ENCODE data around the gene ABTB1. TPM values are rescaled to one million over a fixed set of nuclear protein-coding genes. Genes with fewer than 3 reads are reported as not detected.
A peak's percentile ranks its signal among the peaks of the same experiment; 100 is the strongest.

ABTB1 gene
- total RNA-seq, 4 donors from 2014 or later, result 25.3 to 50.3 (median 35.8) TPM

GRCh38 chr3:127718245-127718915, 45.6 kb downstream of the ABTB1 start:
- Histone ChIP-seq H3K9me3 (no peaks in the 10 kb centered on the region), H3K27me3 (no peaks in the 10 kb centered on the region), H3K4me1 (peaks cover 0 to 71% (median 13%) of the 10 kb centered on the region in 3 donors), H3K27ac (peak overlapping the region in 1 of 4 donors; percentile 29), H3K36me3 (peaks cover 0 to 66% of the 10 kb centered on the region in 2 donors), H3K4me3 (no peak overlapping the region)
- ATAC-seq, result no peak
- WGBS, 2 donors (ENCODE audit: low coverage in 1 of 2), result 95% methylated on average over 6 of the region's 7 CpGs; no CpG with 5 or more reads in 1 of the 2 donors
- TF ChIP-seq EP300 (IDR thresholded peaks at IDR 0.05) (no peak), POLR2A (IDR thresholded peaks at IDR 0.05) (no peak), CTCF (IDR thresholded peaks at IDR 0.05) (no peak), POLR2AphosphoS5 (IDR thresholded peaks at IDR 0.05) (no peak)

- peaks cover 0 to 70% (median 16%) of the 10 kb centered on the region in 3 donors for H3K4me1 ChIP-seq
- peaks cover 0 to 65% of the 10 kb centered on the region in 2 donors for H3K36me3 ChIP-seq
- no peak overlapping the region for H3K4me3 ChIP-seq
- TF ChIP-seq CTCF (IDR thresholded peaks at IDR 0.05) (no peak), POLR2A (IDR thresholded peaks at IDR 0.05) (no peak), EP300 (IDR thresholded peaks at IDR 0.05) (no peak), POLR2AphosphoS5 (IDR thresholded peaks at IDR 0.05) (no peak)
- WGBS, 2 donors (ENCODE audit: low coverage in 1 of 2), result 60% methylated on average over 1 of the region's 3 CpGs; no CpG with 5 or more reads in 1 of the 2 donors
- no peaks in the 10 kb centered on the region for H3K9me3 ChIP-seq
- ATAC-seq, result no peak
- no peaks in the 10 kb centered on the region for H3K27me3 ChIP-seq
- H3K27ac ChIP-seq, result no peak overlapping the region
Observed at GRCh38 chr3:127718916-127719290, 46.2 kb downstream of the ABTB1 start.

GRCh38 chr3:127719369-127719768, 46.6 kb downstream of the ABTB1 start:
- 67 to 99% methylated on average over 1 to 8 of the region's 8 CpGs for WGBS, 2 donors (ENCODE audit: low coverage in 1 of 2)
- no peak overlapping the region for H3K27ac ChIP-seq
- no peak for TF ChIP-seq POLR2AphosphoS5 (IDR thresholded peaks at IDR 0.05)
- TF ChIP-seq CTCF (IDR thresholded peaks at IDR 0.05), result no peak
- no peak for TF ChIP-seq EP300 (IDR thresholded peaks at IDR 0.05)
- no peak for TF ChIP-seq POLR2A (IDR thresholded peaks at IDR 0.05)
- peaks cover 0 to 67% (median 16%) of the 10 kb centered on the region in 3 donors for H3K4me1 ChIP-seq
- ATAC-seq, result no peak
- H3K36me3 ChIP-seq, result peaks cover 0 to 60% of the 10 kb centered on the region in 2 donors
- H3K27me3 ChIP-seq, result no peaks in the 10 kb centered on the region
- H3K4me3 ChIP-seq, result no peak overlapping the region
- no peaks in the 10 kb centered on the region for H3K9me3 ChIP-seq

GRCh38 chr3:127720161-127720823, 47.5 kb downstream of the ABTB1 start:
- H3K4me3 ChIP-seq, result no peak overlapping the region
- peaks cover 0 to 58% (median 16%) of the 10 kb centered on the region in 3 donors for H3K4me1 ChIP-seq
- no peak overlapping the region for H3K27ac ChIP-seq
- TF ChIP-seq POLR2A (IDR thresholded peaks at IDR 0.05) (no peak), POLR2AphosphoS5 (IDR thresholded peaks at IDR 0.05) (no peak), CTCF (IDR thresholded peaks at IDR 0.05) (no peak), EP300 (IDR thresholded peaks at IDR 0.05) (no peak)
- 93 to 96% methylated on average over 5 to 9 of the region's 15 CpGs for WGBS, 2 donors (ENCODE audit: low coverage in 1 of 2)
- ATAC-seq, result no peak
- H3K27me3 ChIP-seq, result no peaks in the 10 kb centered on the region
- H3K36me3 ChIP-seq, result peaks cover 0 to 51% of the 10 kb centered on the region in 2 donors
- no peaks in the 10 kb centered on the region for H3K9me3 ChIP-seq

All from gastroesophageal sphincter (tissue), 4 donors.